HG03139 (cell line): ENCODE measurements around the gene QRFP.

ENCODE experiments used
- ATAC-seq: cut with Tn5 transposase; IDR thresholded peaks from one replicate; pipeline ENCODE4 v1.9.1; 2021; ENCODE audit not compliant: unreplicated experiment

QRFP gene

DNA sequence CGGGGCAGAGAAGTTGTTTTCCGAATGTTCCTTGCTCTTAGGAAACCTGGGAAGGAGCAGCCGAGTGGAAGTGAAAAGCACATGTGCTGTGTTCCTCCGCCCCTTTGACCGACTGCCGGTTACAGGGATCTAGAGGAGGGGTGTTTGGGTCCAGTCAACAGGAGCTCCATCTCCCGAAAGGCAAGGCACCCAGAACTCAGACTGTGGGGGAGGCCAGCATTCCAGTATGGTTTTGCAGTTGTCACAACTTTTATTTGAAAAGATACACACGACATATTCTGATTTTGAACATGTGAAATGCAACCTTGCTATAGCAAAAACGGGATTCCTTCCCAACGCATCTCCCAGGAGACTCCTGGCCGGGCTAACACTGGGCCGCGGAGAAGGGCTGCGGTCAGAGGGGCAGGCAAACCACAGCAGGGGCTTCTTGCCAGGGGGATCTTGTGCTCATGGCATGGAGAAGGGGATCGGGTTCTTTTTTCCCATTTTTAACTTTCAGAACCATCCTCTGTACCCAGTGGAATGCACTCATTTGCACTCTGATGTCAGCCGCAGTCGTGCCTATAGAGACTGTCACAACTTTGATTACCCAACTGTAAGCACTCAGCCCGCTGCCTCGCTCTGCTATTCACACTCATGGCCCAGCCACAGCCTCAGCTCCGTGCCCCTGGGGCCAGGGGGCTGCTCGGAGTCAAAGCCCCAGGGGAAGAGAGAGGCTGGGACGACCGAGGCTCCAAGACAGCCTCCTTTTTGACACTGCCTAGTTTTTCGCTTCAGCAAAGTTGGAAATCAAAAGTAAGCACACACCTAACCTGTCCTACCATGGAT lies 3.9 kb downstream of the QRFP start:
- ATAC-seq: no peak

DNA sequence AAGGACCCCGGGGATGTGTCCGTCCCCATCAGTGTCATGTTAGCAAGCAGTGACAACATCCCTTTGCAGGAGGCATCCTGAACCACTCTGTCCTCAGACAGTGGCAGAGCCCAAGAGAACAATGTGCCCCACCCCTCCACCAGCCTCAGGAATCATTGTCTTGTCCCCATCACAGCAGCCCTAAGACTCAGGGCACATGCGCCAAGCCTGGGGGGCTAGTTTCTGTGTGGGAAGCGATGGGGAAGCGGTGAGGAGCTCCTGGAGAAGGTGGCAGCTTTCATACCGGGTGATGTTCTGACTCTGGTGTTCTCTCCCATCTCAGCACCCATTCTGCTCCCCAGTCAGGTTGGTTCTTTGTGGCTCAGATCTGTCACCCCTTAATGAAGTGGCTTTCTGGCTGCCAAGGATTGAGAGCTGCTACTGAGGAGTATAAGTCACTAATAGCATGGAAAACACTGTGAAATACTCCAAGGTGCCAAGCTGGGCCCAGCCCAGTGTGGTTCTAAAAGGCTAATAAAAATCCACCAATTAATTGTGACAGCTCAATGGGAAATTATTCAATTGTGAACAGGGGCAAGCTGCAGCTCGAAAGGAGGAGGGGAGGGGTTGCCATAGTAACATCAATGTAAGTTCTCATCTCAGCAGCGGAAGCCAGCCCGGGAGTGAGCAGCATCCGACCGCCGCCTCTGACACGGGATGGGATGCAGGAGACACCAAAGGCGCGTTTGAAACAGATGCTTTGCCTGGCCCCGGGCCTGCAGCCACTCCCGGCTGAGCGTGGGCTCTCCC lies 4.7 kb downstream of the QRFP start:
- no peak for ATAC-seq

DNA sequence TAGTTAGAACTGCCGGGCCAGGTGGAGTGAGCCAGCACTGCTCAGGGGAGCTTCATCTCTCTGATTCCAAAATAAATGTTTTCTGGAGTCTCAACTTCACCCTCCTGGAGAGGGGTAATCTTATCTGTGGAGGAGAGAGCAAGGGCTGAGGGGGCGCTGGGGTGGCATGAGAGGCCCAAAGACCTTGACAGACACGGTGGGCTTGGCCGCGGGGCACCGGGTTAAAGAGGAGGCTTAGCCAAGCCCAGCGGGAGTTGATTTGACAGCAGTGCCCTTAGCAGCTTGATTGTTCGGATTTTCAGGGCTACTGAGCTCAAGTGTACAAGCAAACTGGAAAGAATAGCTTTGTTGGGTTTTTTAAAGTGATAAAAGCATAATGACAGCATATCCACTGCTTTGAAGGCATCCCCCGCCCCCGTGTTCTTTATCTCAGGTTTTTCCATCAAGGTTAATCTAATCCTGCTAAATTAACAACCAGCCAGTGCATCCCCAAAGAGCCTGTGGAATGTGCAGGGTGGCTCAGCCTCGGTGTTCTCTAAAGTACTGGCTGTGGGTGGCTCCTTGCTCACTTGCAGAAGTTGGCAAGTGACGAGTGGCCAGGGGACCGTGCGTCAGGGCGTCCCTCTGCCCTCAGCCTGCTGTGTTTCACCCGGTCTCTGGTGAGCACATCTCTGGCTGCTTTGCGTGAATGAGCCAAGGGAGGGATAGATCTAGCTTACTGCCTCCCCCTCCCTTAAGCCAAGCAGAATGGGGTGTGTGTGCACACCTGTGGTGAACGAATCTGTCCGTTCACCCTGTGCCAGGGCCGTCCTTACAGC lies 5.5 kb downstream of the QRFP start:
- ATAC-seq: no peak

DNA sequence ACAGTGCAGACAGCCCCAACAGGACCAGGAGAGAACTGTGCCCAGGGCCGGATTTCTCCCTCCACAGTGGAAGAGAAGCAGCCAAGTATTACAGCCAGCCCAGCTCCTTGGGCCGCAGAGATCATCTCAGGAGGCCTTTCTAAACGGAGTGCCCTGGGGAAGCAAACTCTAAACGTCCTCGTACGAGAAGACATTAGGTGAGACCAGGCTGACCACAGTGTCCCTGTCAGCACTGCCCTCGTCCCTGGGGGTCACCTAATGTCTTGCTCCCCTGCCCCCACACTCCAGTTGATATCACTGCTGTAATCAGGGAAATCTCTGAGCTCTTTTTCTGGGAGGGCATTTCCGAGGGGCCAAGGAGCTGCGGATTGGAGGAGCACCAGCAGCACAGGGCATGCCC lies 6.5 kb downstream of the QRFP start:
- ATAC-seq: no peak

DNA sequence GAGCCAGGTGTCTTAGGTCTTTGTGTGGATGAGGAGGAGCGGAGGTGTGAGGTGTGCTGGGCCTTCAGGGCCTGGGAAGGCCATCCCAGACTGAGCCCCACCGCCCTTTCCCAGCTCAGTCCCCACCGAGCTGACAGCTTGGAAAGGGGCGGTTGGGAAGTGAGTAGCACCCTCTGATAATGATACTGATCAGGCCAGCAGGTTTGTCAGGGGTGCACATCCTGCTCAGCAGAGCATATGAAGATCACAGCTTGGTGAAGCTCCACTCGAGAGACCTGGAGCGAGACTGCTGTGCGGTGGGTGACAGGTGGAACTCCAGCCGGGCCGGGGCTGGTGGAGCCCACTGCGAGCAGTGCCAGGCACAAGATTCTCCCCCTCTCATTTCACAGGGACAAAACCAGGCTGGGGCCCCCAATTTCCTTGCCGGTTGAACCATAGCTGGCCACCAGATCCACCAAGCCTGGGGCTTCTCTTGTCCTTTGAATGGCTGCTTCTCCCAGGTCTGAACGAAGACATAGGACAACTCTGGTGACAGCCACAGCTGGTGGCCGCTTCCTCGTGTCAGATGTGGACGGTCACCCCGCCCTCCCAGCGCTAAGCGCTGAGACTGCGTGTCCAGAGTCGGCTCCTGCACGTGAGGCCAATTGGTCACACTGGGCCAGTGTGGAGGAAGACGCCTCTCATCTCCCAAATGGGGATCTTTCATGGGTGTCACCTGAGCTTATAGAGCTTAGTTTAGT lies 8.3 kb downstream of the QRFP start:
- ATAC-seq: no peak

DNA sequence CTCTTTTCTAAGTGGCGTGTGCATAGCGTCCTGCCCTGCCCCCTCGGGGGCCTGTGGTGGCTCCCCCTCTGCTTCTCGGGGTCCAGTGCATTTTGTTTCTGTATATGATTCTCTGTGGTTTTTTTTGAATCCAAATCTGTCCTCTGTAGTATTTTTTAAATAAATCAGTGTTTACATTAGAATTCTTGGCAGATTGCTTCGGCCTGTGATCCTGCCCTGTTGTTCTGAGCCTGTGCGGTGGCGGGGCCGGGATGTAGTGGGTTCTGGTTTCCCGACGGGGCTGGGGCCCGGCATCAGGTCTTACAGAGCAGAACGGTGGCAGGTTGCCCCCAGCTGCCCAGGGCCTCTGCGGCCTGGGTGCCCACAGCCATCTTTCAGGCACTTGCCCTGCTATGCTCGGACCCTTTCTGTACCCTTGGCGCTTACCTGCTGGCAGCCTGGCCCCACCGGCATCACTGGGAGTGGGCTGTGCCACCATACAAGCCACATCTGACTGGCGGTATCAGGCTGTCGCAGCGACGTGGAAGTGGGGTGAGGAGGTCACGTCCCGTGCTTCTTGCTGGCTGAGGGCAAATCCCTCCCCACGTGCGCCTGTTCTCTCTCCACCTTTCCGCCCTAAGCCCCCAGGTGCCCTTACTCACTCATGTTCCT lies 9.0 kb downstream of the QRFP start:
- ATAC-seq: no peak

DNA sequence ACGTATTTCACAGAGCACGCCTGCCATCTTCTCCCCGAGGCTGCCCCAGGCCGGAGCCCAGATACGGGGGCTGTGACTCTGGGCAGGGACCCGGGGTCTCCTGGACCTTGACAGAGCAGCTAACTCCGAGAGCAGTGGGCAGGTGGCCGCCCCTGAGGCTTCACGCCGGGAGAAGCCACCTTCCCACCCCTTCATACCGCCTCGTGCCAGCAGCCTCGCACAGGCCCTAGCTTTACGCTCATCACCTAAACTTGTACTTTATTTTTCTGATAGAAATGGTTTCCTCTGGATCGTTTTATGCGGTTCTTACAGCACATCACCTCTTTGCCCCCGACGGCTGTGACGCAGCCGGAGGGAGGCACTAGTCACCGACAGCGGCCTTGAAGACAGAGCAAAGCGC lies 9.6 kb downstream of the QRFP start:
- no peak for ATAC-seq

DNA sequence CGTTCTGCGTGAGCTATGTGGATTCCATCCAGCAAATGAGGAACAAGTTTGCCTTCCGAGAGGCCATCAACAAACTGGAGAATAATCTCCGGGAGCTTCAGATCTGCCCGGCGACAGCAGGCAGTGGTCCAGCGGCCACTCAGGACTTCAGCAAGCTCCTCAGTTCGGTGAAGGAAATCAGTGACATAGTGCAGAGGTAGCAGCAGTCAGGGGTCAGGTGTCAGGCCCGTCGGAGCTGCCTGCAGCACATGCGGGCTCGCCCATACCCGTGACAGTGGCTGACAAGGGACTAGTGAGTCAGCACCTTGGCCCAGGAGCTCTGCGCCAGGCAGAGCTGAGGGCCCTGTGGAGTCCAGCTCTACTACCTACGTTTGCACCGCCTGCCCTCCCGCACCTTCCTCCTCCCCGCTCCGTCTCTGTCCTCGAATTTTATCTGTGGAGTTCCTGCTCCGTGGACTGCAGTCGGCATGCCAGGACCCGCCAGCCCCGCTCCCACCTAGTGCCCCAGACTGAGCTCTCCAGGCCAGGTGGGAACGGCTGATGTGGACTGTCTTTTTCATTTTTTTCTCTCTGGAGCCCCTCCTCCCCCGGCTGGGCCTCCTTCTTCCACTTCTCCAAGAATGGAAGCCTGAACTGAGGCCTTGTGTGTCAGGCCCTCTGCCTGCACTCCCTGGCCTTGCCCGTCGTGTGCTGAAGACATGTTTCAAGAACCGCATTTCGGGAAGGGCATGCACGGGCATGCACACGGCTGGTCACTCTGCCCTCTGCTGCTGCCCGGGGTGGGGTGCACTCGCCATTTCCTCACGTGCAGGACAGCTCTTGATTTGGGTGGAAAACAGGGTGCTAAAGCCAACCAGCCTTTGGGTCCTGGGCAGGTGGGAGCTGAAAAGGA lies 10.9 kb downstream of the QRFP start:
- ATAC-seq: no peak

DNA sequence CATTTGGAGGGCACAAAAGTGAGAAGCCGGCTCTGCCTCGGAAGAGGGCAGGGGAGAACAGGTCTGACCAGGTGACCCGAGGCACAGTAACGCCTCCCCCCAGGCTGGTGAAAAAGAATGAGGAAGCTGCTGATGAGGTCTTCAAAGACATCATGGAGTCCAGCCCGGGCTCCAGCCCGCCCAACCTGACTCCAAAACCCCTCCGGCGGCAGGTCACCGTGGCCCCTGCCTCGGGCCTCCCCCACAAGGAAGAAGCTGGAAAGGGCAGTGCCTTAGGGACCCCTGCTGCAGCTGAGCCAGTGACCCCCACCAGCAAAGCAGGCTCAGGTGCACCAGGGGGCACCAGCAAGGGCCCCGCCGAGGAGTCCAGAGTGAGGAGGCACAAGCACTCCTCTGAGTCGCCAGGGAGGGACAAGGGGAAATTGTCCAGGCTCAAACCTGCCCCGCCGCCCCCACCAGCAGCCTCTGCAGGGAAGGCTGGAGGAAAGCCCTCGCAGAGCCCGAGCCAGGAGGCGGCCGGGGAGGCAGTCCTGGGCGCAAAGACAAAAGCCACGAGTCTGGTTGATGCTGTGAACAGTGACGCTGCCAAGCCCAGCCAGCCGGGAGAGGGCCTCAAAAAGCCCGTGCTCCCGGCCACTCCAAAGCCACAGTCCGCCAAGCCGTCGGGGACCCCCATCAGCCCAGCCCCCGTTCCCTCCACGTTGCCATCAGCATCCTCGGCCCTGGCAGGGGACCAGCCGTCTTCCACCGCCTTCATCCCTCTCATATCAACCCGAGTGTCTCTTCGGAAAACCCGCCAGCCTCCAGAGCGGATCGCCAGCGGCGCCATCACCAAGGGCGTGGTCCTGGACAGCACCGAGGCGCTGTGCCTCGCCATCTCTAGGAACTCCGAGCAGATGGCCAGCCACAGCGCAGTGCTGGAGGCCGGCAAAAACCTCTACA lies 11.8 kb downstream of the QRFP start:
- no peak for ATAC-seq

DNA sequence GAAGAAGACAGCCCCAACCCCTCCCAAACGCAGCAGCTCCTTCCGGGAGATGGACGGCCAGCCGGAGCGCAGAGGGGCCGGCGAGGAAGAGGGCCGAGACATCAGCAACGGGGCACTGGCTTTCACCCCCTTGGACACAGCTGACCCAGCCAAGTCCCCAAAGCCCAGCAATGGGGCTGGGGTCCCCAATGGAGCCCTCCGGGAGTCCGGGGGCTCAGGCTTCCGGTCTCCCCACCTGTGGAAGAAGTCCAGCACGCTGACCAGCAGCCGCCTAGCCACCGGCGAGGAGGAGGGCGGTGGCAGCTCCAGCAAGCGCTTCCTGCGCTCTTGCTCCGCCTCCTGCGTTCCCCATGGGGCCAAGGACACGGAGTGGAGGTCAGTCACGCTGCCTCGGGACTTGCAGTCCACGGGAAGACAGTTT lies 12.5 kb downstream of the QRFP start:
- ATAC-seq: no peak

DNA sequence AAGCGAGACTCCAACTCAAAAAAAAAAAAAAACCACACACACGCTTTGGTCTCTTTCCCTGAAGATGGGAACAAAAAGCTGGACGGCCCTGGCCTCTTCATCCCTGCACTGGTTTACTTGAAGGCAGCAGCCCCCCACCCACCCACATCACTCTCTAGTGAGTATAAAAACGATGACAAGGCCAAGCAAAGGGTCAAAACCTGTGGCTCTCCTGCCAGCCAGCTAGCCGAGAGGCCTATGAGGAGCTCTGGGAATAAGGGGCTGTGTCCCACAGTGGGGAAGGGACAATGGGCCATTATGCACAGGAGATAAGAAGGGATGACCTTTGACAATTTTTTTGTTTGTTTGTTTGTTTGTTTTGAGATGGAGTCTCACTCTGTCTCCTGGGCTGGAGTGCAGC lies 13.1 kb downstream of the QRFP start:
- no peak for ATAC-seq

DNA sequence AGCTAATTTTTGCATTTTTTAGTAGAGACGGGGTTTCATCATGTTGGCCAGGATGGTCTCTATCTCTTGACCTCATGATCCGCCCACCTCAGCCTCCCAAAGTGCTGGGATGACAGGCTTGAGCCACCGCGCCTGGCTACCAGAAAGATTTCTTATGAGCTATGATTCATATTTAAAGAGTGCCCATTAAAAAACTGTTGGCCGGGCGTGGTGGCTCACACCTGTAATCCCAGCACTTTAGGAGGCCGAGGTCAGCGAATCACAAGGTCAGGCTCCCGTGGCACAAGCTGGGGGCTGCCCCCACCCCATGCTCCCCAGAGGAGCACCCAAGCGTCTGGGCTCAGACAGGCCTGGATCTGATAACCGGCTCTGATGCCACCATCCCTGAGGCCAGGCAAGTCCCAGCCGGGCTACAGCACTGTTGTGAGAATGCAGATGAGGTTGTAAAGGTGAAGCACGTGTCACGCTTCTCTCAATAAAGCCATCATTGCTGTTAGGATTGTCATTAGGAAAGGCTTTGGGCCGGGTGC lies 13.9 kb downstream of the QRFP start:
- ATAC-seq: no peak

DNA sequence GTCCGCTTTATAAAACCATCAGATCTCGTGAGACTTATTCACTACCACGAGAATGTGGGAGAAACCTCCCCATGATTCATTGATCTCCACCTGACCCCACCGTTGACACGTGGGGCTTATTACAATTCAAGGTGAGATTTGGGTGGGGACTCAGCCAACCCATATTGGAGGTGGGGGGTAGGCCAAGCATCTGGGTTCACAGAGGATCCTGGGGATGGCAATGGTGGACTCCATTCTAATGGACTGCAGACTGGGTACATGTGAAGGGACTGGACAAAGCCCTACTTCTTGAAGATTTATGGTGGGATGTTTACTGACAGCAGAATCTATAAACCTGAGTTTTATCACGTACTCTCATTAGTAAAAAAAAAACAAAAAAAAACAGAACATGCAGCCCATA lies 15.1 kb downstream of the QRFP start:
- no peak for ATAC-seq

DNA sequence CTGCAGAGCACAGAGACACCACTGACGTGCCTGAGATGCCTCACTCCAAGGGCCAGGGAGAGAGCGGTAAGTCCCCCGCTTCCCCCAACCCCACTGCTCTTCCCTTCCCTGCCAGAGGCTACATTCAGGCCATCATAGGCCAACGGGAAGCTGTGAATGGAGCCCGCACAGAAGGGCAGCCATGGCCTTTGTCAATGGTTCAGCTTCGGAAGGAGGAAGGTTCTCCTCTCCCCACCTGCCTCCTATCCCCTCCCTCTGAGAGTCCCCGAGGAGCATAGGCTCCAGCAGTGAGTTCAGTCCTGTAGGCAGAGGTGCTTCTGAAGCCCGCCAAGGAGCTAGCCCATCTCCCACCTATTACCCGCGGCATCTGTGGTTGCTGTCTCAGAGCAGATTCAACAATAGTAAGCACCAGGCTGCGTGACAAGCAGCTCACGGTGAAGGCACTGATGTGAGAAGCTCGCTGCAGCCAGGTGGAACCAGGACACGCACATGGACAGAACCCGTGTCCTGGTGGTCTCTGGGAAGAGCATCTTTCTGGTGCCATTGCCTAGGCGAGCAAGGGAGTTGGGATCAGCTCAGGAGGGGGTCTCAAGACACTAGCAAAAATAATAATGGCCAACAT lies 15.9 kb downstream of the QRFP start:
- no peak for ATAC-seq

DNA sequence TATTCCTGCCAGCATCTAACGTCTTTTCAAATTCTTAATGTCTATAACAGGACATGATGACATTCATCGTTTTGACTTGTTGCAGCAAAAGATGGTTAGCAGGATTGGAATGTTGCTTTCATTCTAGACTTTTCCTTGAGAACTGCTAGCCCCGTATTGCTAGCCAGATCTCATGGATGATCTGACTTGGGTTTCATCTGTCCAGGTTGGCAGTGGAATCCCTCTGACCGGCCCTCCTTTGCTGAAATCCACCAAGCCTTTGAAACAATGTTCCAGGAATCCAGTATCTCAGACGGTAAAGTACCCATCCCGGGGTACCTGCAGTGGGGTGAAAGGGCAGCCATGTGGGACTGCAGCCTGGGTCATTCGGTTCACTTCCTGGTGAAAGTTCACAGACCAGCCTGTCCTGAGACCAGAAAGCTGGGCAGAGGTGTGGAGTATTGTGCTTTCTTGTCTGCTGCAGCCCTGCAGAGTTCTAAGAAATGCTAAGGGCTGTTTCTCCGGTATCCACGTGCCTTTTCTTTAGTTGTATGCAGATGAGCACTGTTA lies 16.7 kb downstream of the QRFP start:
- no peak for ATAC-seq

DNA sequence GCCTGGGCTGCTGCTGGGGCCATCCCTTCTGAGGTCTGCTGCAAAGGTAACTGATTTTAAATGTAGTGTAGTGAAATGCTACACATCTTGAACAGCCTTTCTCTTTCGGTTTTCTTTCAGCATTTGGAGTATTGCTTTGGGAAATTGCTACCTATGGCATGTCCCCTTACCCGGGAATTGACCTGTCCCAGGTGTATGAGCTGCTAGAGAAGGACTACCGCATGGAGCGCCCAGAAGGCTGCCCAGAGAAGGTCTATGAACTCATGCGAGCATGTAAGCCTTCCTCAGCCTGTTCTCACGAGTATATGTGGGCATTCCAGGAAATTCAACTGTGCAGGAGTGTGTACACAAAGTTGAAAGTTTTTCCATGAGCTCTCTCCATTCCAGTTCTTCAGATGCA lies 18.3 kb downstream of the QRFP start:
- ATAC-seq: no peak

DNA sequence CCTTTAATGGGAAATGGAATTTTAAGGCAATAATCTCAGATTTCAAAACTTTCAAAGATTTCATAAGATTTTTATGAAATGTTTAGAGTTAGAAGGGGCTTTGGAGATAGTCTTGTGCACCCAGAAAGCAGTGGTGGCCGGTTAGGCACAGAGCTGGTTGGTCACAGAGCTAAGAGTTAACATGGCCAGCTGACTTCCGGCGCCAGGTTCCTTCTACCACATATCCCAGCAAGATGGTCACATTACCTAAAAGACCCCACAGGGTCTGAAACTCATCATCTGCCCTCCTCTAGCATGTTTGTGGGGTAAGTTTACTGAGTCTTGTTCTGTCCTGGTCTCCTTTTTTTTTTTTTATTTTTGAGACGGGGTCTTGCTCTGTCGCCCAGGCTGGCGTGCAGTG lies 19.3 kb downstream of the QRFP start:
- no peak for ATAC-seq
